ENCODE measurements around the gene GALNT1.

Gene GALNT1

GRCh38 chr18:35689728-35690127 lies 108.2 kb downstream of the GALNT1 start:
- H3K9ac ChIP-seq (ENCODE audit: low read length): no peak overlapping the region
- no peaks in the 10 kb centered on the region for H4K20me1 ChIP-seq (ENCODE audit: insufficient read depth, low read length)
- H3K79me2 ChIP-seq (ENCODE audit: low read length): no peaks in the 10 kb centered on the region
- TF ChIP-seq EZH2phosphoT487 (IDR thresholded peaks at IDR 0.05; ENCODE audit: low read length) (no peak), CTCF (IDR thresholded peaks at IDR 0.05; ENCODE audit: low read length) (no peak), EZH2 (optimal IDR thresholded peaks at IDR 0.05; ENCODE audit: low read depth, low read length) (no peak)
- H3K9me2 ChIP-seq (replicated peaks; ENCODE audit: insufficient read depth, low read length): no peaks in the 10 kb centered on the region
- no peaks in the 10 kb centered on the region for H3K27me3 ChIP-seq (replicated peaks; ENCODE audit: insufficient read depth, low read length)
- H3K4me1 ChIP-seq (ENCODE audit: low read length): peaks cover 16% of the 10 kb centered on the region
- no peak overlapping the region for H2AFZ ChIP-seq (ENCODE audit: low read length)
- no peak overlapping the region for H3K4me2 ChIP-seq (ENCODE audit: low read depth, low read length)
- H3K36me3 ChIP-seq (replicated peaks; ENCODE audit: insufficient read depth, low read length): no peaks in the 10 kb centered on the region
- no peak overlapping the region for H3K4me3 ChIP-seq (ENCODE audit: low read length)
- H3K27ac ChIP-seq (ENCODE audit: low read length): no peak overlapping the region
- H3K9me3 ChIP-seq (replicated peaks; ENCODE audit: insufficient read depth, low read length): no peaks in the 10 kb centered on the region
- peaks cover 7% of the 10 kb centered on the region; the same call in 1 of the 2 replicates for H3F3A ChIP-seq (ENCODE audit: insufficient read depth, low read length)
- no peak for DNase-seq

- no peak for DNase-seq
- no peak overlapping the region for H3K4me2 ChIP-seq (ENCODE audit: low read depth, low read length)
- H3K4me1 ChIP-seq (ENCODE audit: low read length): peaks cover 25% of the 10 kb centered on the region
- no peak overlapping the region for H3K27ac ChIP-seq (ENCODE audit: low read length)
- no peak overlapping the region for H3K4me3 ChIP-seq (ENCODE audit: low read length)
- no peaks in the 10 kb centered on the region for H3K36me3 ChIP-seq (replicated peaks; ENCODE audit: insufficient read depth, low read length)
- H4K20me1 ChIP-seq (ENCODE audit: insufficient read depth, low read length): no peaks in the 10 kb centered on the region
- H3K9me2 ChIP-seq (replicated peaks; ENCODE audit: insufficient read depth, low read length): no peaks in the 10 kb centered on the region
- TF ChIP-seq CTCF (IDR thresholded peaks at IDR 0.05; ENCODE audit: low read length) (no peak), EZH2 (optimal IDR thresholded peaks at IDR 0.05; ENCODE audit: low read depth, low read length) (no peak), EZH2phosphoT487 (IDR thresholded peaks at IDR 0.05; ENCODE audit: low read length) (no peak)
- H3K9ac ChIP-seq (ENCODE audit: low read length): no peak overlapping the region
- no peaks in the 10 kb centered on the region for H3K9me3 ChIP-seq (replicated peaks; ENCODE audit: insufficient read depth, low read length)
- no peaks in the 10 kb centered on the region for H3K27me3 ChIP-seq (replicated peaks; ENCODE audit: insufficient read depth, low read length)
- H3F3A ChIP-seq (ENCODE audit: insufficient read depth, low read length): peaks cover 8% of the 10 kb centered on the region; the same call in 1 of the 2 replicates
- no peaks in the 10 kb centered on the region for H3K79me2 ChIP-seq (ENCODE audit: low read length)
- H2AFZ ChIP-seq (ENCODE audit: low read length): no peak overlapping the region
These were observed 110.1 kb downstream of the GALNT1 start for GRCh38 chr18:35691625-35692024.

- no peak for DNase-seq
- TF ChIP-seq CTCF (IDR thresholded peaks at IDR 0.05; ENCODE audit: low read length): no peak
- no peak for TF ChIP-seq EZH2phosphoT487 (IDR thresholded peaks at IDR 0.05; ENCODE audit: low read length)
- TF ChIP-seq EZH2 (optimal IDR thresholded peaks at IDR 0.05; ENCODE audit: low read depth, low read length): no peak
- H3K27ac ChIP-seq (ENCODE audit: low read length): no peak overlapping the region
- no peak overlapping the region for H3K9ac ChIP-seq (ENCODE audit: low read length)
- H2AFZ ChIP-seq (ENCODE audit: low read length): no peak overlapping the region
- no peaks in the 10 kb centered on the region for H3K9me3 ChIP-seq (replicated peaks; ENCODE audit: insufficient read depth, low read length)
- H3K4me3 ChIP-seq (ENCODE audit: low read length): no peak overlapping the region
- no peaks in the 10 kb centered on the region for H3K9me2 ChIP-seq (replicated peaks; ENCODE audit: insufficient read depth, low read length)
- no peaks in the 10 kb centered on the region for H4K20me1 ChIP-seq (ENCODE audit: insufficient read depth, low read length)
- no peaks in the 10 kb centered on the region for H3K36me3 ChIP-seq (replicated peaks; ENCODE audit: insufficient read depth, low read length)
- no peaks in the 10 kb centered on the region for H3K27me3 ChIP-seq (replicated peaks; ENCODE audit: insufficient read depth, low read length)
- H3F3A ChIP-seq (ENCODE audit: insufficient read depth, low read length): peaks cover 8% of the 10 kb centered on the region; the same call in 1 of the 2 replicates
- H3K4me1 ChIP-seq (ENCODE audit: low read length): peaks cover 25% of the 10 kb centered on the region
- no peaks in the 10 kb centered on the region for H3K79me2 ChIP-seq (ENCODE audit: low read length)
- H3K4me2 ChIP-seq (ENCODE audit: low read depth, low read length): no peak overlapping the region
These were observed 111.3 kb downstream of the GALNT1 start for GRCh38 chr18:35692866-35693265.
